GM23248 (cell line): ENCODE results near the gene ARSG.

Experiments used
- EZH2 ChIP-seq: fragments of 200-600 bp; sonication (generic); IDR thresholded peaks from 2 replicates; pipeline ENCODE4 v1.6.1; 2018; ENCODE audit warnings: antibody characterized with exemption, mild to moderate bottlenecking; ENCODE audit not compliant: insufficient read depth, poor library complexity, severe bottlenecking
- EZH2phosphoT487 ChIP-seq: fragments of 200-600 bp; sonication (generic); IDR thresholded peaks from 2 replicates; pipeline ENCODE4 v1.6.1; 2018; ENCODE audit warnings: antibody characterized with exemption, moderate library complexity, mild to moderate bottlenecking, low read depth; ENCODE audit not compliant: insufficient read depth

DNA sequence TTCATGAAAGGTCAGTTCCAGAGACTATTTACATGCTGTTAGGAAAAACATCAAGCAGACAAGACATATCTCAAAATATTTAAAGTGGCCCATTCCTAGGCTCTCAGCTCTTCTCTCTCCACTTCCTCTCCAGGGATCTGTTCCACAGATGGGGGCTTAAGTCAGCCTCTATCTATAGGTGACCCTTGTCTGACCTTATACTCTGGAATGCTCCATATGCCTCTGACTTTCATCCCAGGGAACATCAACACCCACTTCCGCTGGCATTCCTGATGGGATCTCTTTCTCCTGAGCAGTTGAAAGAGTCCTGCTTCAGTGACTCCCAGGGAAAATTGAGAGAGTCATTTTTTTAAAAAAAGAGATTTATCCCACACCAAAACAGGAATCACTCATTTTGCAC, 177.5 kb downstream of the ARSG start:
- TF ChIP-seq EZH2, result no peak
- TF ChIP-seq EZH2phosphoT487, result no peak
